HCT116 (cell line): Measurements from ENCODE around the gene ADAMTS14. TPM values are rescaled to one million over a fixed set of nuclear protein-coding genes. Genes with fewer than 3 reads are reported as not detected.

ENCODE experiments used
- ATAC-seq: fragments of 200-7000 bp; cut with Tn5 transposase; 2 replicates; pipeline ENCODE4 v1.9.1; 2020; ENCODE audit warnings: mild to moderate bottlenecking, moderate library complexity
- BruUV-seq: library from RNA; stranded (reverse); fragments of 400-500 nt; replicated peaks from 2 replicates; lab custom pipeline; 2021; lab: Mats Ljungman, UMichigan
- CTCF ChIA-PET: fragments of 300-600 bp; sonication (Branson Sonifier 250); formaldehyde crosslinking; loops from one replicate; lab custom pipeline; 2021; ENCODE audit warnings: antibody characterized with exemption; lab: Charles Lee
- POLR2A ChIA-PET: fragments of 300-600, 350-600 bp; sonication (Branson Sonifier 250); formaldehyde crosslinking; loops from one replicate; lab custom pipeline; 2021; ENCODE audit warnings: antibody characterized with exemption; lab: Charles Lee
- RAD21 ChIA-PET, 2 experiments: fragments of 300-600 bp; sonication (Branson Sonifier 250); formaldehyde crosslinking; loops; one replicate each; lab custom pipeline; 2023; ENCODE audit warnings: low total read pairs in 2 of 2; ENCODE audit not compliant: uncharacterized antibody in 2 of 2, unreplicated experiment in 2 of 2, low non-redundant PET in 1 of 2; lab: Charles Lee
- DNase-seq: peaks from one replicate; pipeline ENCODE4 v3.0.0-alpha.2; 2010; ENCODE audit warnings: low read depth, low spot score
- H2AFZ ChIP-seq: fragments of 200-600 bp; shearing (Covaris generic), sonication (generic); 2 replicates; pipeline ENCODE4 v1.6.1; 2017; ENCODE audit warnings: low read depth, mixed run types, mixed read lengths, antibody characterized with exemption, low read length; ENCODE audit not compliant: poor library complexity, severe bottlenecking
- H3K27ac ChIP-seq: 2 replicates; pipeline ENCODE4 v1.5.1; 2012; ENCODE audit warnings: low read depth, low read length
- H3K27me3 ChIP-seq: fragments of 200-600 bp; sonication (generic); 2 replicates; pipeline ENCODE4 v1.6.1; 2016; ENCODE audit warnings: mixed run types, low read length, mixed read lengths; ENCODE audit not compliant: insufficient read depth
- H3K36me3 ChIP-seq, 2 experiments: fragments of 200-500 bp in 1 of 2; fragments of 200-600 bp in 1 of 2; sonication (Bioruptor generic) in 1 of 2; sonication (generic) in 1 of 2; 2 replicates each; pipeline versions ENCODE4 v1.5.1 to v1.6.1; 2014 to 2016; ENCODE audit warnings: low read length in 2 of 2, inconsistent platforms in 1 of 2, mixed read lengths in 1 of 2, mixed run types in 1 of 2; ENCODE audit not compliant: insufficient read depth in 2 of 2, control insufficient read depth in 1 of 2
- H3K4me1 ChIP-seq, 2 experiments: fragments of 200-600 bp in 1 of 2; sonication (generic) in 1 of 2; 2 replicates each; pipeline versions ENCODE4 v1.5.1 to v1.6.1; 2012 to 2017; ENCODE audit warnings: low read length in 2 of 2, inconsistent platforms in 1 of 2, mild to moderate bottlenecking in 1 of 2, mixed read lengths in 1 of 2, mixed run types in 1 of 2, moderate library complexity in 1 of 2; ENCODE audit not compliant: insufficient read depth in 2 of 2, control insufficient read depth in 1 of 2
- H3K4me2 ChIP-seq: fragments of 200-600 bp; sonication (generic); 2 replicates; pipeline ENCODE4 v1.6.1; 2017; ENCODE audit warnings: mixed run types, low read length, mixed read lengths
- H3K4me3 ChIP-seq, 2 experiments: fragments of 200-600 bp in 1 of 2; sonication (generic) in 1 of 2; replicated peaks in 1 of 2; 2 replicates each; pipeline ENCODE4 v1.5.1; 2011 to 2016; ENCODE audit warnings: low read length in 2 of 2, control low read depth in 1 of 2, low read depth in 1 of 2, mild to moderate bottlenecking in 1 of 2, mixed read lengths in 1 of 2, mixed run types in 1 of 2
- H3K79me2 ChIP-seq: fragments of 200-600 bp; sonication (generic); 2 replicates; pipeline ENCODE4 v1.6.1; 2017; ENCODE audit warnings: mild to moderate bottlenecking, mixed run types, low read length, moderate library complexity, mixed read lengths; ENCODE audit not compliant: insufficient read depth
- H3K9ac ChIP-seq: fragments of 200-600 bp; sonication (generic); 2 replicates; pipeline ENCODE4 v1.6.1; 2016; ENCODE audit warnings: low read length, mixed read lengths
- H3K9me2 ChIP-seq: fragments of 200-600 bp; sonication (generic), shearing (Covaris generic); 2 replicates; pipeline ENCODE4 v1.6.1; 2017; ENCODE audit warnings: mixed run types, mild to moderate bottlenecking, moderate library complexity; ENCODE audit not compliant: insufficient read depth
- H3K9me3 ChIP-seq, 2 experiments: fragments of 200-500 bp in 1 of 2; fragments of 200-600 bp in 1 of 2; sonication (Bioruptor generic) in 1 of 2; sonication (generic) in 1 of 2; 2 replicates each; pipeline ENCODE4 v1.6.1; 2014 to 2017; ENCODE audit warnings: low read length in 2 of 2, mixed read lengths in 2 of 2, inconsistent platforms in 1 of 2, low read depth in 1 of 2, mild to moderate bottlenecking in 1 of 2, mixed run types in 1 of 2, moderate library complexity in 1 of 2; ENCODE audit not compliant: control insufficient read depth in 1 of 2, insufficient read depth in 1 of 2
- H4K20me1 ChIP-seq: fragments of 200-600 bp; sonication (generic), shearing (Covaris generic); 2 replicates; pipeline ENCODE4 v1.6.1; 2017; ENCODE audit warnings: mixed run types, mild to moderate bottlenecking, moderate library complexity; ENCODE audit not compliant: insufficient read depth
- EGR1 ChIP-seq: IDR thresholded peaks from 2 replicates; pipeline ENCODE4 v1.6.1; 2012; ENCODE audit warnings: low read depth
- EZH2 ChIP-seq: fragments of 200-600 bp; sonication (generic); IDR thresholded peaks from 2 replicates; pipeline ENCODE4 v1.6.1; 2017; ENCODE audit warnings: antibody characterized with exemption, mixed run types
- EZH2phosphoT487 ChIP-seq: fragments of 200-600 bp; IDR thresholded peaks from 2 replicates; pipeline ENCODE4 v1.6.1; 2018; ENCODE audit warnings: antibody characterized with exemption, borderline replicate concordance
- FOSL1 ChIP-seq: IDR thresholded peaks from 2 replicates; pipeline ENCODE4 v1.6.1; 2012; ENCODE audit warnings: low read depth
- POLR2AphosphoS5 ChIP-seq: IDR thresholded peaks from 2 replicates; pipeline ENCODE4 v1.6.1; 2011; ENCODE audit warnings: mild to moderate bottlenecking, low read depth, low read length, moderate library complexity
- RAD21 ChIP-seq: IDR thresholded peaks from 2 replicates; pipeline ENCODE4 v1.6.1; 2012; ENCODE audit warnings: low read depth, mild to moderate bottlenecking
- SRF ChIP-seq: IDR thresholded peaks from 2 replicates; pipeline ENCODE4 v1.6.1; 2012; ENCODE audit warnings: low read depth
- ZNF274 ChIP-seq: fragments of 200-500 bp; sonication (Bioruptor generic); IDR thresholded peaks from 2 replicates; pipeline ENCODE4 v1.6.1; 2014; ENCODE audit warnings: mild to moderate bottlenecking, low read depth, low read length, inconsistent platforms
- intact Hi-C: fragments of 100-400 bp; cut with micrococcal nuclease; formaldehyde crosslinking; loops from 2 replicates; pipeline ENCODE4 v1.10.0; 2022
- total RNA-seq: library from RNA; stranded (reverse); gene quantifications from one replicate; pipeline ENCODE4 v1.2.1, GENCODE V29; 2021; ENCODE audit not compliant: unreplicated experiment
- TF ChIP-seq, protein P1 (sequence below): IDR thresholded peaks from 2 replicates; pipeline ENCODE4 v1.6.1; 2012
- TF ChIP-seq, protein P2 (sequence below): IDR thresholded peaks from 2 replicates; pipeline ENCODE4 v1.6.1; 2012
- TF ChIP-seq, protein P3 (sequence below): IDR thresholded peaks from 2 replicates; pipeline ENCODE4 v1.6.1; 2012; ENCODE audit warnings: low read depth

ADAMTS14 gene
- total RNA-seq, 1 experiment from 2014 or later, result 13.2 TPM

DNA sequence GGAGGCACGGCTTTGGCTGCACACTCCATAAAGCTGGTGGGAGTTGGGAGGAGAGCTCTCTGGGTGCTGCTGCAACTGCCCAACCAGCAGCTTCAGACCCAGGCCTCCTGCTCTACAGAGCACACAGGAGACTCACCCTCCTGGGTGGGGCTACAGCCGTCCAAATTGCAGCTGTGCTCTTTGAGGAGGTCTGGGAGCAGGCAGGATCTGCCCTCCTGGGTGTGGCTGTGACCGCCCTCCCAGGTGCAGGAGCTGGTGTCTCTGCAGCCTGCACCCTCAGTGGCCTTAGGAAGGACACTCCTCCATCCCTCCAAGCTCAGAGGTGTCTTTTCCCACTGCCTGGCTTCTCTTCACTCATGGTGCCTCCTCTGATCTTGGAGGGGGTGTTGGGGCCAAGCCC is 49.8 kb upstream of the ADAMTS14 start:
- H3K4me2 ChIP-seq, result peak overlapping the region; percentile 33; the same call in 1 of the 2 replicates
- H4K20me1 ChIP-seq, result no peaks in the 10 kb centered on the region
- no peak overlapping the region for H3K27ac ChIP-seq
- peaks cover 8 to 12% of the 10 kb centered on the region in 2 experiments; a peak in 2 of 4 replicates for H3K9me3 ChIP-seq
- peaks cover 4 to 26% of the 10 kb centered on the region in 2 experiments; a peak in 3 of 4 replicates for H3K4me1 ChIP-seq
- H3K4me3 ChIP-seq, result no peak overlapping the region
- intact Hi-C loops, result no loop called here
- no TSS peak for BruUV-seq
- no peak overlapping the region for H3K9ac ChIP-seq
- no peaks in the 10 kb centered on the region for H3K79me2 ChIP-seq
- ChIA-PET POLR2A (no interaction called here), CTCF (no interaction called here), RAD21 (no interaction called here)
- ATAC-seq (peak; percentile 77), DNase-seq (no peak)
- no peaks in the 10 kb centered on the region for H3K36me3 ChIP-seq
- TF ChIP-seq POLR2AphosphoS5, result no peak
- TF ChIP-seq ZNF274, result no peak
- no peaks in the 10 kb centered on the region for H3K9me2 ChIP-seq
- H2AFZ ChIP-seq, result no peak overlapping the region
- H3K27me3 ChIP-seq, result no peaks in the 10 kb centered on the region

DNA sequence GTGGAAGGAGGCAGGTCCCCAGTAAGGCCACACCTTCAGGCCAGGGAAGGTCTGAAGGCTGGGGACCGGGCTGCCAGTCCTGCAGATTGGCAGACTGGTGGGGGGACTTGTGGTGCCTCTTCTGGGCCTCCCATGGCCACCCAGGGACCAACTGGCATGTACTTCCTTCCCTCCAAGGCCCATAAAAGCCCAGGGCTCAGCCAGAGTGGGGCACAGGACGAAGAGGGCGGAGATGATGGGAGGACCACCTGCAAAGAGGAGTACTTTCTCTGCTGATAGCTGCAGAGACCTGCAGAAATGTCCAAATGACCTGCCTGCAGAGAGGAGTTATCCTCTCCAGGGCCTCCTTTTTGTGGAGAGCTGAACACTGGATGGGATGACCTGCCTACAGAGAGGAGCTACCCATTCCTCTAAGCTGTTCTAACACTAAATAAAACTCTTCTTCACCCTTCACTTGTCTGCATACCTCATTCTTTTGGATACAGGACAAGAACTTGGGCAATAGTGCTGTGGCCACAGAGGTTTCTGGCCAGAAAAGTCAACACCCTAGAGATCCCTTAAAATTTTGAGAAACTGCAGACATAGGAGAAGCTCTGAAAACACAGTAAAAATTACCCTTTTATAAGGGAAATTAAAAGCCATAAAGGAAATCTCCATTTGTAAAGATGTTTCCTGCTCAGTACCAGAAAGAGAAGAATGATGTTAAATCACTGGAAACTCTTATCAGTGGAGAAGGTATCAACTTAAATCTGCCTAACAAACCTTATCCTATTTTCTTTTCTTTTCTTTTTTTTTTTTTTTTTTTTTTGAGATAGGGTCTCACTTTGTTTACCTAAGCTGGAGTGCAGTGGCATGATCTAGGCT is 49.1 kb upstream of the ADAMTS14 start:
- Histone ChIP-seq H2AFZ (no peak overlapping the region), H3K4me3 (no peak overlapping the region), H3K36me3 (no peaks in the 10 kb centered on the region), H3K27ac (no peak overlapping the region), H3K9me3 (peaks cover 8 to 12% of the 10 kb centered on the region in 2 experiments; a peak in 2 of 4 replicates), H3K4me2 (peak overlapping the region; percentile 33; the same call in 1 of the 2 replicates), H4K20me1 (no peaks in the 10 kb centered on the region), H3K9me2 (no peaks in the 10 kb centered on the region), H3K27me3 (no peaks in the 10 kb centered on the region), H3K9ac (no peak overlapping the region), H3K4me1 (peaks cover 4 to 24% of the 10 kb centered on the region in 2 experiments; a peak in 3 of 4 replicates), H3K79me2 (no peaks in the 10 kb centered on the region)
- CTCF ChIA-PET, result no interaction called here
- intact Hi-C loops, result no loop called here
- no TSS peak for BruUV-seq
- DNase-seq (no peak), ATAC-seq (peak; percentile 34)
- POLR2A ChIA-PET, result no interaction called here
- RAD21 ChIA-PET, result no interaction called here
- TF ChIP-seq, protein P1, sequence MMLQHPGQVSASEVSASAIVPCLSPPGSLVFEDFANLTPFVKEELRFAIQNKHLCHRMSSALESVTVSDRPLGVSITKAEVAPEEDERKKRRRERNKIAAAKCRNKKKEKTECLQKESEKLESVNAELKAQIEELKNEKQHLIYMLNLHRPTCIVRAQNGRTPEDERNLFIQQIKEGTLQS, result no peak
- TF ChIP-seq EZH2 (no peak), EZH2phosphoT487 (no peak), EGR1 (no peak), RAD21 (no peak), SRF (no peak), FOSL1 (no peak)
- TF ChIP-seq, protein P2, sequence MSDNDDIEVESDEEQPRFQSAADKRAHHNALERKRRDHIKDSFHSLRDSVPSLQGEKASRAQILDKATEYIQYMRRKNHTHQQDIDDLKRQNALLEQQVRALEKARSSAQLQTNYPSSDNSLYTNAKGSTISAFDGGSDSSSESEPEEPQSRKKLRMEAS, result no peak
- TF ChIP-seq, protein P3, sequence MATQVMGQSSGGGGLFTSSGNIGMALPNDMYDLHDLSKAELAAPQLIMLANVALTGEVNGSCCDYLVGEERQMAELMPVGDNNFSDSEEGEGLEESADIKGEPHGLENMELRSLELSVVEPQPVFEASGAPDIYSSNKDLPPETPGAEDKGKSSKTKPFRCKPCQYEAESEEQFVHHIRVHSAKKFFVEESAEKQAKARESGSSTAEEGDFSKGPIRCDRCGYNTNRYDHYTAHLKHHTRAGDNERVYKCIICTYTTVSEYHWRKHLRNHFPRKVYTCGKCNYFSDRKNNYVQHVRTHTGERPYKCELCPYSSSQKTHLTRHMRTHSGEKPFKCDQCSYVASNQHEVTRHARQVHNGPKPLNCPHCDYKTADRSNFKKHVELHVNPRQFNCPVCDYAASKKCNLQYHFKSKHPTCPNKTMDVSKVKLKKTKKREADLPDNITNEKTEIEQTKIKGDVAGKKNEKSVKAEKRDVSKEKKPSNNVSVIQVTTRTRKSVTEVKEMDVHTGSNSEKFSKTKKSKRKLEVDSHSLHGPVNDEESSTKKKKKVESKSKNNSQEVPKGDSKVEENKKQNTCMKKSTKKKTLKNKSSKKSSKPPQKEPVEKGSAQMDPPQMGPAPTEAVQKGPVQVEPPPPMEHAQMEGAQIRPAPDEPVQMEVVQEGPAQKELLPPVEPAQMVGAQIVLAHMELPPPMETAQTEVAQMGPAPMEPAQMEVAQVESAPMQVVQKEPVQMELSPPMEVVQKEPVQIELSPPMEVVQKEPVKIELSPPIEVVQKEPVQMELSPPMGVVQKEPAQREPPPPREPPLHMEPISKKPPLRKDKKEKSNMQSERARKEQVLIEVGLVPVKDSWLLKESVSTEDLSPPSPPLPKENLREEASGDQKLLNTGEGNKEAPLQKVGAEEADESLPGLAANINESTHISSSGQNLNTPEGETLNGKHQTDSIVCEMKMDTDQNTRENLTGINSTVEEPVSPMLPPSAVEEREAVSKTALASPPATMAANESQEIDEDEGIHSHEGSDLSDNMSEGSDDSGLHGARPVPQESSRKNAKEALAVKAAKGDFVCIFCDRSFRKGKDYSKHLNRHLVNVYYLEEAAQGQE, result no peak
